GM19328 (cell line): ENCODE data around the gene ARID1B.

Source experiments
- ATAC-seq: cut with Tn5 transposase; IDR thresholded peaks from one replicate; pipeline ENCODE4 v1.9.1; 2021; ENCODE audit warnings: mild to moderate bottlenecking, moderate library complexity; ENCODE audit not compliant: unreplicated experiment

The ARID1B gene

GRCh38 chr6:157168471-157168870 is 391.3 kb downstream of the ARID1B start:
- no peak for ATAC-seq

DNA sequence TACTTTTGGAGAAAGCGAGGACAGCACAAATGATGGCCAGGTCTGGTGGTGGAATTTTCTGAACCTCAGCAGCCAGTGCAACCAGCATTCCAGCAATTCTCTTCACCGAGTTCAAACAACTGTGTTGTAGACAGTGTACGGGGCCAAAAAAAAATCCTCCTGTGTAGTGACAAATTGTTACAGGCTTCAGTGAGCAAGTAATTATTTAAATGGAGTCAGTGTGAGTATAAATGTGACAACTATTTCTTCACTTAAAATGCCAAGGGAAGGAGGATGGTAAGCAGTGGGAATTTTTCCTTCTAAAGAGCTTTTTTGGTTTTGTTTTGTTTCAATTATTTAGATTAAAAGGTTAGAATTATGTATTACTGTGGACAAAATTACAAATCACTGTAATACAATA is 392.0 kb downstream of the ARID1B start:
- no peak for ATAC-seq

- ATAC-seq, result no peak
Measured at GRCh38 chr6:157169656-157170055, 392.5 kb downstream of the ARID1B start.

- ATAC-seq, result no peak
Measured at GRCh38 chr6:157170535-157170934, 393.4 kb downstream of the ARID1B start.

DNA sequence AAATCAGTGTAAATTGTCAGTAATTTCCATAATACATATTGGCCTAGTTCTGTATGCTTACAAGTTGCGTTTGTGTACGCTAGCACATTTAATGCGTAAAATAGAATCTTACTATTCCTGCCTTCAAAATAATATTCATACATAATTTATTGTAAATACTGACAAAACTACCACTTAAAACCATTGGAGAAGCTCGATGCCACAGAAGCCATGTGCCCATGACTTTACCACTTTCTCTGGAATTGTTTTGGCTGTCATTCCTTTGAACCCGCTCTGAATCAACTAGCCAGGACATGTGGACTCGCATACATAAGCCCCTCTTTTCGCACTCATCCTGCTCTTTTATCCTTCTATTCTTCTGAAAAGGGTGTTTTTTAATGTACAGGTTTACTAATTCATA is 394.6 kb downstream of the ARID1B start:
- no peak for ATAC-seq

DNA sequence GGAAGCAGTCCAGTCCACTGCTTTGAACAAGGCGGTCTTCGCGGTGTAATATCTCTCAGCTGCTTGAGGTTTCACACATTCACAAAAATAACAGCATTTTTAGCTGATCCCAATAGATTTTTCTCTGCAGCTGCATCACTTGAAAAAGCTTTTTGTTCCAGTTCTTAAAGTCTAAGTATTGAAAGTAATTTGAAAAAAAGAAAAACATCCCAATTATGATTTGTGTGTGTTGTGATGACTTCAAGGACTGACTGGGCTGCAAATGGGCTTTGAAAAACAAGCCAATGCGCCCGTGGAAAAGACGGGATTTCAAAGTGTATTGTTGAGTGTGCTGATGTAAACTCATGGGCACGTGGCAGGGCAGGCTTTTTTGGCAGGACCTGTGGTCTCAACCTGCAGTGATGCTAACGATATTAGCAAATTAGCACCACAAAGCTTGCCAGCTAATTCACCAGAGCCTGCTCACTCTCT is 395.1 kb downstream of the ARID1B start:
- ATAC-seq, result no peak

DNA sequence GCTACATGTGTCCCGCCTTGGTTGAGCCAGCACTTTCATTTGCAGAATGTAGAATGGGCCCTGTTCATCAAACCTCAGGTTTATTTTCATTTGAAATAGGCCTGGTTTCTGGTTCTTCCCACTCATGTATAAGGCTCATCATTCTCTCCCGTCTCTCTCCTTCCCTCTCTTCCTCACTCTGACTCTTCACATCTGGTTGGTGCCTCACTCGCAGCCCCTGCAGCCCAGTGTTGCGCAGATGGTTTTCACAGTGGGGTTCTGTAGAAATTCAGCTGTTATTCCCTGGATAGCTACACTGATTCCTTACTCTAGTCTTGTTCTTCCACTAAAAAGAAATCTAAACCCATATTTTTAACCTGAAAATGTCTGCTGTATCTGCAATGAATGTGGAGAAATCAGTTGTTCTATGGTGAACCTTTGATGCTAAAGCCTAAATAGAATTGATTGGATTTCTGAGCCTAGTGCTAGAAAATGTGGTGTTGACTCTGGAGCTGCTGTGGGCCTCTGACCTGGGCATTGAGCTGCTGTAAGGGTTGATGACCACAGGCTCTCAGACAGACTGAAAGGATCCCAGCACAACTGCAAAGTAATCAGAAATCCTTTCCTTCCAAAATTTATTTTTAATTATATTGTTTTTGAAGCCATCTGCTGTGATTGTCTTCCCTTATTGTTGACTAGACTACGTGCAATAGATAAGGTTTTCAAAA is 395.8 kb downstream of the ARID1B start:
- ATAC-seq, result no peak

DNA sequence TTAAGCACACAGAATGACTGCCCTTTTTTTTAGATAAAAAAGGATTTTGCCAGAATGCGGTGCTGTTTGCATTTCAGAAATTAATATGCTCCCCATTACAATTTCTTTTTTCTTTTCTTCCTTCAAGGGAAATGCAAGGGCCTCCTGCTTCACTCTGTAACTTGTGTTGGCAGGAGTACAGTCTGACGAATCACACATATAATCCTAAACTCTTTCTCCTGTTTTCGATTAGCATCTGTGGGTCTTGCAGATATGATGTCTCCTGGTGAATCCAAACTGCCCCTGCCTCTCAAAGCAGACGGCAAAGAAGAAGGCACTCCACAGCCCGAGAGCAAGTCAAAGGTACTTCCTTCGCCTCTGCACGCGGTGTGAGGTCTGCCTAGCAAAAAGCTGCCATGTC is 396.6 kb downstream of the ARID1B start:
- no peak for ATAC-seq

GRCh38 chr6:157174731-157175130 is 397.6 kb downstream of the ARID1B start:
- ATAC-seq, result no peak

DNA sequence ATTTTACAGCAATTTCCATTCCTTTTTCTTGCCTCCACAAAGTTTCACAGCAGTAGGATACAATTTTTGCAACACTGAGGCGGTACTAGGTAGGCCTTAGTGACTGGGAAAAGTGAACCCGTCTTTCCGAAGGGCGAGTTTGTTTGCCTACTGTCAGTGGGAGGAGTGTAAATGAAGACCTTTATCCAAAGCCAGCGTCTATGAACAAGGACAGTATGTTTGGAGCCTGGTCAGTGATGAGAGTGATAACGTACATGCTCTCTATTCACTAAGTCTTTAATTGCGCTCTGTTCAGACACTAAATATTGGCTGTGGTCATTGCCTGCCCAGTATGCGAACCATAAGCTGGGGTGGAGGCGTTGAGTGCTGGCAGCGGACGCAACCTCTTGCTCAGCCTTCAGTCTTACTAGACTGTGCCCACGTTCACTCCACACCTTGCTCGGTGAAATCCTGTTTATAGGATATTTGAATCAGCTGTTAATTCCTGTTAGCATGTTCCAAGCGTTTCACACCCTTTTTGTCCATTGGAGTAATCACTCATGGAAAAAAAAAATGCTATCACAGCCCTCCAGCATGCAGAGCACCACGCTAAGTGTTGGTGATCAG is 400.7 kb downstream of the ARID1B start:
- ATAC-seq, result no peak

DNA sequence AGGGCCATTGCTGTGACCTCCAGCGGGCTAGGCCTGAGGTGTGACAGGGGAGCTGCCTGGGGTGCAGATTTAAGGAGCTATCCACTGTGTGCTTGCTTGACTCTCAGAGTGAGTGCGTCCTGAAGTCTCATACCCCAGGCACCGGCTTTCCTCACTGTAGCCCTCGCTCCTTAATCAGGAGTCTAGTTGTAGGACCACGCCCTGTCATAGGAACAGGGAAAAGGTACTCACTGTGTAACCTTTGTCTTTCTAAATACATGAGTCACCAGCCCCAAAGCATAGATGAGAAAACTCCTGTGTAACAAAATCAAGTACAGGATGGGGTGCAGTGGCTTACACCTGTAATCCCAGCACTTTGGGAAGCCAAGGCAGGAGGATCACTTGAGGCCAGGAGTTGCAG is 404.5 kb downstream of the ARID1B start:
- ATAC-seq, result no peak

DNA sequence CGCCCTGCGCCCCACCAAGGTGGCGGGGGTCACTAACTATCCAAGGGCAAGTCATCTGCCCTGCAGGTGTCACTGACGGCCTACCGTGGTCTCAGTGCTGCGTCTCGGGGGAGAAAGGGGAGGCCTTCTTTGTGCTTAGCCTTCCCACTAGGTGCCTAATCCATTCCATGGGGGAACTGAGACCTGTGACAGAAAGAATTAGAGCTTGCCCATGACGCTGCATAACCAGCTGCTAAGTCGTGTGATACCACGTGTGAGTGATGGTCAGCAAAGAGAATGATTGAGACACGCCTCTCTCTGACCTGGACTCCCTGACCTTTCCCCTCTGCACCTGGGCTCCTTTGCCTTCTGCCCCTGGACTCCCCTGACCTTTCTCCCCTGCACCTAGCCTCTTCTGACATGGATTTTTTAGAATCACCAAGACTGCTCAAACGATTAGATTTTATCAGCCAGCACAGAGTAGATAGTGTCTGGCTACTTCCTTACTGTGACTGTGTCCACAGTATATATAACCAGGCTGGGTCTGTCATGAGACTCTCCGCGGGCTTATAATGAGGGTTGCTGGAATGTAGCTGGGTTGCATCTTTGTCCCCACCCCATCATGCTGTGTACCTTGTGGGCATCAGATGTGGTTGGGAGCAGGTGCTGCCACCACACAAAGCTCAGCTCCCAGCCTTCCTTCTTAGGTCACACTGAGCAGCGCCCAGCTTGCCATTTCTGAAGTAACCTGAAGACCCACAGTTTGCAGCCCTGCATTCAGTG is 405.5 kb downstream of the ARID1B start:
- no peak for ATAC-seq

GRCh38 chr6:157184202-157185015 is 407.2 kb downstream of the ARID1B start:
- ATAC-seq, result no peak

DNA sequence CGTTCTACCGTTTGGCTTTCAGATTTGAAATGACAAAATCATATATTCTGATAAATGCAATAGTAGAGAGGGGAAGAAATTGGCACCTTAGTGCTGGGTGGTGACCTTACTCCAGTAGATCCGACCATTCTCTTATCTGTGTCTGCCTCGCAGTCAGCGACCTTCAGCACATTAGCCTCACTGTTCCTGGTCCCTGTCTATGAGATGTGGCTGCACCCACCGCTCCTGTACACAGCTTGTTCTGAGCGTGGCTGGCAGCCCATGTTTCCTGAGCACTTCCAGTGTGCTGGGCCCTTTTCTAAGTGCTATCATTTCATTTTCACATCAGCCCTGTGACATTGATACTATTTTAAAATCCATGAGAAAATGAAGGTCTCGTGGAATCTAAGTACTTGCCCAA is 408.0 kb downstream of the ARID1B start:
- ATAC-seq, result no peak

GRCh38 chr6:157185986-157186385 is 408.8 kb downstream of the ARID1B start:
- ATAC-seq, result no peak

DNA sequence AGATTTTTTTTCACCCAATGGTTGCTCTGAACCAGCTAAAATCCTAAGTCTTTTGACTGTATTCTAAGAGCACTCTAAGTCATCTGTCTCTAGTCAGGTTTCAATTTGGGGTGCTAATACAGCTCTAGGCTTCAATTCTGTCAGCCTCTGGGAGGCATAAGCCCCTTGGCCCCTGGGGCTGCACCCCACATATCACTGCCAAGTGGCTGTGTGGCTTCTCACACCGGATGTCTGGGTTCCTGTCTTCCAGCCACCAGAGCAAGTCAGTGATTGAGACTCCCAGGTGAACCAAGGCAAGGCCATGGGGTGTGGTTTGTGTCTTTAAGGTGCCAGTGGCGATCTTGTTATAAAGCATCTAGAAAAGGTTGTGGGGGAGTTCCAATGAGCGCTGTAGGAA is 409.6 kb downstream of the ARID1B start:
- no peak for ATAC-seq

DNA sequence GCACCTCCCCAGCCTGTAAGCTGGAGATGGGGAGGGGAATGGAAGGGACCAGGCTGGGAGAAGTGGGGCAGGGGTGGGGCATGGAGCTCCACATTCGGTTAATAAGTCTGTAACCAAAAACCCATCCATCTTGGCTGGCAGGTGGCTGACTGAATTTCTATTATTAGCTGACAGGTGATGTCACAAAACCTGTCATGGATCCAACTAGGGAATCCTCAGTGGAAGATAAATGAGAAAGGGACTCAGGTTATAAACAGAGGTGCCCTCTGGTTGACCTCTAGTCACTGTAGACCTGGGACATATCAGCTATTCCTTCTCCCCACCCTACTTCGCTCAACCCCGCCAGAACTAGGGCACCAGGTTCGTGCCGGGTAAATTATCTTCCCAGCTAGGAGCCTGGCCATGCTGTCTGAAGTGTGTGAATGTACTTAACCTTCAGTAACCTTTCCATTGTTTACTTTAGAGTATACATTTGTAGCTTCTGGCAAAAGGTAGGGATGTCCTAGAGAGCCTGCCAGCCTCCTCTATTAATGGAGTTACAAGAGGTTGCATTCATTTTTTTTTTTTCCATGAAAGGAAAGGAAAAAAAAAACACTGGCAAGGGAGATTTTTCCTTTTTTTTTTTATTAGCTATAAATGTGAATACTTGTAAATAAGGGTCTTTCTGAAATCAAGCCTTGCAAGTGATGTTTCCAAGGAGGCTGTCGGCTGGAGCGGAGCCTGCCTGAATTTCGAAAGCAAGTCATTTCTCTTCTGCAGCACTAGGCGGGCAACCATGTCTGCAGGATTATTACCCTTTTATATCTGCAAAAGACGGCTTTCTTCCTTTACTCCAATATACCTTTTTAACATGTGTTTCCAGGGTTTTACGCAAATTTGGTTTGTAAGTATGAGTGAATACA is 410.3 kb downstream of the ARID1B start:
- ATAC-seq, result no peak

GRCh38 chr6:157188213-157188612 is 411.0 kb downstream of the ARID1B start:
- ATAC-seq, result no peak

- no peak for ATAC-seq
Measured at GRCh38 chr6:157193443-157193996, 416.3 kb downstream of the ARID1B start.

DNA sequence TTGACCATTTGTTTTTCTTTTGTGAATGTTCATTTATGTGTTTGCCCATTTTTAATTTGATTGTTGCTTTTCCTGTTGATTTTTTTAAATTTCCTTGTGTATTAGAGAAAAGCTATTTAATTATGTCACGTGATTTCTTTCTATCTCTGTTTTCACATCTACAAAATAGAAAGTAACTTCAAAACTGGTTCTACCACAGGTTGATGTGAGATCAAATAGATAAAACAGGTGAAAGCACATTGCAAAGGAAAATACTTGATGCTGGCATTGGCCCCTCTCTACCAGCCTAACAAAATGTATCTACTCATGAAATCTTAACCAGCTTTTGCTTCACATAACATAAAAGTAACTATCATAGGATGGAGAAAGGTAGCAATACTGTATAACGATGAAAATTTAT is 416.9 kb downstream of the ARID1B start:
- no peak for ATAC-seq
